EL (cell line): ENCODE results near the gene LTF.

Source experiments
- DNase-seq: peaks from one replicate; pipeline ENCODE4 v3.0.0-alpha.2; 2016

LTF gene

GRCh38 chr3:46467562-46467961 is 2.9 kb upstream of the LTF start:
- no peak for DNase-seq

- DNase-seq: no peak
Observed at GRCh38 chr3:46466871-46467403, 2.2 kb upstream of the LTF start.

- no peak for DNase-seq
Observed at GRCh38 chr3:46466273-46466672, 1.6 kb upstream of the LTF start.

GRCh38 chr3:46465196-46465520 is 453 bp upstream of the LTF start:
- no peak for DNase-seq

GRCh38 chr3:46463868-46464241 is 850 bp downstream of the LTF start:
- DNase-seq: no peak

- no peak for DNase-seq
Observed at GRCh38 chr3:46463120-46463867, 1.4 kb downstream of the LTF start.

GRCh38 chr3:46462511-46462910 is 2.2 kb downstream of the LTF start:
- DNase-seq: no peak

GRCh38 chr3:46462111-46462510 is 2.6 kb downstream of the LTF start:
- peak; percentile 45 for DNase-seq

- DNase-seq: peak; percentile 17
Observed at GRCh38 chr3:46460051-46460450, 4.7 kb downstream of the LTF start.

- no peak for DNase-seq
Observed at GRCh38 chr3:46456118-46456517, 8.6 kb downstream of the LTF start.

GRCh38 chr3:46455231-46456115 is 9.2 kb downstream of the LTF start:
- no peak for DNase-seq

- DNase-seq: no peak
Observed at GRCh38 chr3:46454606-46455005, 10.1 kb downstream of the LTF start.

- DNase-seq: no peak
Observed at GRCh38 chr3:46454209-46454595, 10.5 kb downstream of the LTF start.

GRCh38 chr3:46453526-46454208 is 11.0 kb downstream of the LTF start:
- DNase-seq: no peak

- DNase-seq: peak; percentile 23
Observed at GRCh38 chr3:46449755-46450552, 14.8 kb downstream of the LTF start.

GRCh38 chr3:46448721-46449120 is 16.0 kb downstream of the LTF start:
- no peak for DNase-seq

GRCh38 chr3:46447228-46447985 is 17.3 kb downstream of the LTF start:
- DNase-seq: no peak

GRCh38 chr3:46442576-46443530 is 21.9 kb downstream of the LTF start:
- no peak for DNase-seq

GRCh38 chr3:46440531-46441294 is 24.0 kb downstream of the LTF start:
- DNase-seq: no peak

- no peak for DNase-seq
Observed at GRCh38 chr3:46438831-46439230, 25.9 kb downstream of the LTF start.
